PFSK-1 (cell line): Measurements from ENCODE around the gene OGA.

Source experiments
- POLR2AphosphoS5 ChIP-seq: IDR thresholded peaks from 2 replicates; pipeline ENCODE4 v1.6.1; 2012; ENCODE audit warnings: low read depth, mild to moderate bottlenecking, control low read depth, low read length, moderate library complexity
- TF ChIP-seq, protein P1 (sequence below), 2 experiments: IDR thresholded peaks; 2 replicates each; pipeline versions ENCODE4 v1.6.1 to v1.8.0; 2011 to 2012; ENCODE audit warnings: low read depth in 2 of 2, low read length in 2 of 2, control low read depth in 1 of 2, inconsistent platforms in 1 of 2, mild to moderate bottlenecking in 1 of 2, moderate library complexity in 1 of 2; ENCODE audit not compliant: insufficient read depth in 1 of 2

DNA sequence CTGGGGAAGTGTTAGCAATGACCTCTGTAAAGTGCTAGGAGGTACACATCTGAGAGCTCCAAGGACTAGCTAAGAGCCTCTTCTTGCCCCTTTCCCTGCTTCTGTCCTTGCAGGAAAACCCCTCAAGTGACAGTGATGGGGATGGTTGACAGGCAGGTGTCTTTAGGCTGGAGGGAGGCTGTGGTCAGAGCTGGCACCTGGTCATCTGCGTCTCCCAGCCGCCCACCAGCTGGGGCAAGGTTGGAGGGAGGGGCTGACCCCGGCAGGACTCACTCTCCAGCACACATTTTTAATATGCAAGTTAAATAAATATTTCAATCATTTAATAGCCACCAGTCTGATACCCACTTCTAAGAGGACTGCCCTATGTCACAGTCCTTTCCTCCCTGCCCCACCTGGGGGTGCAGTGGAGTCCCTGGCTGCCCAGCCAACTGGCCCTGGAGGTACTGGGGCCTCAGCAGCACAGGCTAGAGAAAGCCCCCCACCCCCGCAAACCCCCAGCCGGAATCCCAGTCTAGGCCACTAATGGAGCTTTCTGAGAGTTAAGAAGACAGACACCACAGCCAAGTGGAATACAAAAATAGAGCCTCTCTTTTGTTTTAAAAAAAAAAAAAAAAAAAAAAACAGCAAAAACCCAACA, 48.6 kb downstream of the OGA start:
- TF ChIP-seq, protein P1, sequence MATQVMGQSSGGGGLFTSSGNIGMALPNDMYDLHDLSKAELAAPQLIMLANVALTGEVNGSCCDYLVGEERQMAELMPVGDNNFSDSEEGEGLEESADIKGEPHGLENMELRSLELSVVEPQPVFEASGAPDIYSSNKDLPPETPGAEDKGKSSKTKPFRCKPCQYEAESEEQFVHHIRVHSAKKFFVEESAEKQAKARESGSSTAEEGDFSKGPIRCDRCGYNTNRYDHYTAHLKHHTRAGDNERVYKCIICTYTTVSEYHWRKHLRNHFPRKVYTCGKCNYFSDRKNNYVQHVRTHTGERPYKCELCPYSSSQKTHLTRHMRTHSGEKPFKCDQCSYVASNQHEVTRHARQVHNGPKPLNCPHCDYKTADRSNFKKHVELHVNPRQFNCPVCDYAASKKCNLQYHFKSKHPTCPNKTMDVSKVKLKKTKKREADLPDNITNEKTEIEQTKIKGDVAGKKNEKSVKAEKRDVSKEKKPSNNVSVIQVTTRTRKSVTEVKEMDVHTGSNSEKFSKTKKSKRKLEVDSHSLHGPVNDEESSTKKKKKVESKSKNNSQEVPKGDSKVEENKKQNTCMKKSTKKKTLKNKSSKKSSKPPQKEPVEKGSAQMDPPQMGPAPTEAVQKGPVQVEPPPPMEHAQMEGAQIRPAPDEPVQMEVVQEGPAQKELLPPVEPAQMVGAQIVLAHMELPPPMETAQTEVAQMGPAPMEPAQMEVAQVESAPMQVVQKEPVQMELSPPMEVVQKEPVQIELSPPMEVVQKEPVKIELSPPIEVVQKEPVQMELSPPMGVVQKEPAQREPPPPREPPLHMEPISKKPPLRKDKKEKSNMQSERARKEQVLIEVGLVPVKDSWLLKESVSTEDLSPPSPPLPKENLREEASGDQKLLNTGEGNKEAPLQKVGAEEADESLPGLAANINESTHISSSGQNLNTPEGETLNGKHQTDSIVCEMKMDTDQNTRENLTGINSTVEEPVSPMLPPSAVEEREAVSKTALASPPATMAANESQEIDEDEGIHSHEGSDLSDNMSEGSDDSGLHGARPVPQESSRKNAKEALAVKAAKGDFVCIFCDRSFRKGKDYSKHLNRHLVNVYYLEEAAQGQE (IDR thresholded peaks at IDR 0.05; ENCODE audit: insufficient read depth in 1 of 2, low read depth in 2 of 2, low read length in 2 of 2): no peak
- TF ChIP-seq POLR2AphosphoS5: no peak
